HG03457 (cell line): ENCODE results near the gene ACAT2.
A peak's percentile ranks its signal among the peaks of the same experiment; 100 is the strongest.
"Not testable (repeated sequence)": the region's sequence is repeated elsewhere in the genome, so short reads cannot be mapped to it uniquely, and the experiment has no call there.

Experiments
- ATAC-seq: cut with Tn5 transposase; IDR thresholded peaks from one replicate; pipeline ENCODE4 v1.9.1; 2021; ENCODE audit warnings: moderate number of reproducible peaks; ENCODE audit not compliant: unreplicated experiment

ACAT2 gene

GRCh38 chr6:159729598-159730331, 32.1 kb upstream of the ACAT2 start:
- no peak for ATAC-seq

DNA sequence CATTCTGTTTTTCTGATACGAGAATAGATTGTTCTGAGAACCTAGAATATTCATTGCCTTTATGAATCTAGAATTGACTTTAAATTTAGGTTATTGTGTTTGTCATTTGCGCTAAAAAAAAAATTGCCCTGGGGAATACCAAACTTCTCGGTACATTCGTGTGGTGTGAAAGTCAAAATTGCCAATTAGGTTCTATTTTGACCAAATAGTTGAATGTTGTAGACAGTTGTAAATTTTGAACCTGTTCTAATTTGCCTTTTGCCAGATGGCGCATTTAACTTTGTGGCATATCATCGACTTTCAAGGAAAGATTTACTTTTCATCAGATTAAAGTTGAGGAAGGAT, 31.5 kb upstream of the ACAT2 start:
- no peak for ATAC-seq

GRCh38 chr6:159732550-159732949, 29.3 kb upstream of the ACAT2 start:
- ATAC-seq, result not testable (repeated sequence)

DNA sequence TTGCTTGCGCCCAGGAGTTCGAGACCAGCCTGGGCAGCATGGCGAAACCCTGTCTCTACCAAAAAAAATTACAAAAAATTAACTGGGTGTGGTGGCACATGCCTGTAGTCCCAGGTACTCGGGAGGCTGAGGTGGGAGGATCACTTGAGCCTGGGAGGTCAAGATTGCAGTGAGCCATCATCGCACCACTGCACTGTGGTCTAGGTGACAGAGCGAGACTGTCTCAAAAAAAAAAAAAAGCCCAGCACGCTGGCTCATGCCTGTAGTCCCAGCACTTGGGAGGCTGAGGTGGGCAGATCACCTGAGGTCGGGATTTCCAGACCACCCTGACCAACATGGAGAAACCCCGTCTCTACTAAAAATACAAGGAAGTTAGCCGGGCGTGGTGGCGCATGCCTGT, 28.4 kb upstream of the ACAT2 start:
- not testable (repeated sequence) for ATAC-seq

DNA sequence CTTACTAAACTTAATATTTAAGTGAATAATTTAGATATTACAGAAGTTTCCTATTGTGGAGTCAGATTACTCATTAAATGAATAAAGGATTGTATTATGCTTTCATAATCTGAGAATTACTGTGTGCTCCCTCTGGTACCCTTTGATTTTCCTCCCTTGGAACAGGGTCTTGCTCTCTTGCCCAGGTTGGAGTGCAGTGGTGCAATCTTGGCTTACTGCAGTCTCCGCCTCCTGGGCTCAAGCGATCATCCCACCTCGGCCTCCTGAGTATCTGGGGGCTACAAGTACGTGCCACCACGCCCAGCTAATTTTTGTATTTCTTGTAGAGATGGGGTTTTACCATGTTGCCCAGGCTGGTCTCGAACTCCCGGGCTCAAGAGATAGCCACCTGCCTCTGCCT, 24.9 kb upstream of the ACAT2 start:
- no peak for ATAC-seq

DNA sequence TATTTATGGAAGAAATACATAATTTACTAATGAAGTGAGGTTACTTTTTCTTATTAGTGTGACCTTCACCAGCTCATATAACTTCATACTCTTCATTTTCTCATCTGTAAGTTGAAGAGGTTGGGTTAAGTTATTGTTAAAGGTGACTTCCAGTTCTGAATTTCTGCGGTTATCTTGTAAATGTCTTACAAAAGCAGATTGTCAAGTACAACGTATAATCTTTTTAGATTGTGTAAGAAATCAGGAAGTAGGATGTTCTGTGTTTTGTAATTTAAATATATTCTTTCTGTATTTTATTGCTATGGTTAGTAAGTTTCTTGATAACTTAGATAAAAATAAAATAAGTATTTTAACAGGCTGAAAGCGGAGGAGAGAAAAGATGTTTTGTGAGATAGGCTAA, 22.5 kb upstream of the ACAT2 start:
- ATAC-seq, result no peak

DNA sequence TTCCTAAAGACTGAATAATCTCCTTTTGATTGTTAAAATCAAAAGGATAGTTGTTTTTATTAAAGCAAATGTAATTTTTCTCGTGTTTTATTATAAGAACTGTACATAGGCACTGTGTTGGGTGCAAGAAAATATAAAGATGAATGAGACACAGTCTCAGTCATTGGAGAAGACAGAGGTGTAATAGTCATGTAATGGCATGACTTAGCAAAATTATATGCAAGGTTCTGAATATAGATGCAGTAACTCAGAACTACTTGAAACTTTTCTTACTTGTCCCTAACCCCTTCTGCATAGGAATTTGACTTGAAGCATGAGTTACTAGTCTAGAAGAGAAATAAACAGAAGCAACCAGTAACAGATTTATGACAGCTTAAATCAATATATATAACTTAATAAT, 19.7 kb upstream of the ACAT2 start:
- ATAC-seq, result no peak

GRCh38 chr6:159745081-159745480, 16.8 kb upstream of the ACAT2 start:
- no peak for ATAC-seq

- ATAC-seq, result no peak
These were observed 15.1 kb upstream of the ACAT2 start for GRCh38 chr6:159746759-159747158.

DNA sequence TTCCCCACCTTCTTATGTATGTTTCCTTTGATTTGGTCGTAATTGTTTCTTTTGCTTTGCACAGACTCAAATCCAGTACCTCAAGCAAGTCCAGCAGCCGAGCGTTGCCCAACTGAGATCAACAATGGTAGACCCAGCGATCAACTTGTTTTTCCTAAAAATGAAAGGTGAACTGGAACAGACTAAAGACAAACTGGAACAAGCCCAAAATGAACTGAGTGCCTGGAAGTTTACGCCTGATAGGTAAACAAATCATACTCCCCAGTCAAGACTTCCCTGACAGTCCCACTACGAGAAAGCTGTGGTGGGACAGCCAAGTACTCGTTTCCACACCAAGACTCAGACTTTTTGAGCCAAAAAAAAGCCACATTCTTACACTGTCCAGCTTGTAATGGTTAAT, 13.7 kb upstream of the ACAT2 start:
- not testable (repeated sequence) for ATAC-seq

GRCh38 chr6:159751448-159751847, 10.4 kb upstream of the ACAT2 start:
- ATAC-seq, result no peak

DNA sequence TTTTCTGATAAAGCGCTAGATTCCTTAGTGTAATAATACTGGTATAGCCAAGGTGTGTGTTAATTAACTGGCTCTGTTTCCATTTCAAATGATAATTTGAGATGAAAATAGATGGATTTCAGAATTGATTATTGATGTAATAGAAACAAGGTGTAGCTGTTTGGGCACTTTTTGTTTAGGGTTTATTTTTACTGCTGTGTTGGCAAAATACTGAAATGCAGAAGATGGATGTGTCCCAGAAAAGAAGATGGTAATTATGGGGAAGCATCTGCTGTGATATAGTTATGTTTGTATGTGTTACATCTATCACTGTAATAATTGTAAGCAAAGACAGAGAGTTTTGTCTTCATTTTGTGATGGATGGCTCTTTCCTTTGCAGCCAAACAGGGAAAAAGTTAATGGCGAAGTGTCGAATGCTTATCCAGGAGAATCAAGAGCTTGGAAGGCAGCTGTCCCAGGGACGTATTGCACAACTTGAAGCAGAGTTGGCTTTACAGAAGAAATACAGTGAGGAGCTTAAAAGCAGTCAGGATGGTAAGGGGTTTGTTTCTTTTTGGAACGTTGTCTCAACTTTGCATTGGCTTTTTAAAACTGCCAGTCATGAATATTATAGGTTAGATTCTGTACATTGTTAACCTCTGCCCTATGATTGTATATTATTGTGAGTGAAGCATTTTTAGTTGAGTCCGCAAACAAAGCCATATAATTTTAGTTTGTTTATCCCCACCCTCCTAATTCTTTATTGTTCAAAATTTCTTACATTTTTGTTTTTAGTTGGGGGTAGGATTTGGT, 8.6 kb upstream of the ACAT2 start:
- ATAC-seq, result no peak

GRCh38 chr6:159754401-159754800, 7.4 kb upstream of the ACAT2 start:
- ATAC-seq, result no peak

GRCh38 chr6:159754959-159755914, 6.6 kb upstream of the ACAT2 start:
- no peak for ATAC-seq

DNA sequence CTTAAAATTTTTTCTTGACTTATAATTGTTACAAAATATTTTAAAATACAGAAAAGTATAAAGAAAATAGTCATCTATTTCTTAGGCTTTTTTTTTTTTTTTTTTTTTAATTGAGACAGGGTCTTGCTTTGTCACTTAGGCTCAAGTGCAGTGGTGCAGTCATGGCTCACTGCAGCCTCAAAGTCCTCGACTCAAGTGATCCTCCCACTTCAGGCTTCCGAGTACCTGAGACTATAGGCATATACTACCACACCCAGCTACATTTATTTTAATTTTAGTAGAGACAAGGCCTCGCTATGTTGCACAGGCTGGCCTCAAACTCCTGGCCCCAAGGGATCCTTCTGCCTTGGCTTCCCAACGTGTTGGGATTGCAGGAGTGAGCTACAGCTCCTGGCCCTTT, 5.3 kb upstream of the ACAT2 start:
- ATAC-seq, result no peak

DNA sequence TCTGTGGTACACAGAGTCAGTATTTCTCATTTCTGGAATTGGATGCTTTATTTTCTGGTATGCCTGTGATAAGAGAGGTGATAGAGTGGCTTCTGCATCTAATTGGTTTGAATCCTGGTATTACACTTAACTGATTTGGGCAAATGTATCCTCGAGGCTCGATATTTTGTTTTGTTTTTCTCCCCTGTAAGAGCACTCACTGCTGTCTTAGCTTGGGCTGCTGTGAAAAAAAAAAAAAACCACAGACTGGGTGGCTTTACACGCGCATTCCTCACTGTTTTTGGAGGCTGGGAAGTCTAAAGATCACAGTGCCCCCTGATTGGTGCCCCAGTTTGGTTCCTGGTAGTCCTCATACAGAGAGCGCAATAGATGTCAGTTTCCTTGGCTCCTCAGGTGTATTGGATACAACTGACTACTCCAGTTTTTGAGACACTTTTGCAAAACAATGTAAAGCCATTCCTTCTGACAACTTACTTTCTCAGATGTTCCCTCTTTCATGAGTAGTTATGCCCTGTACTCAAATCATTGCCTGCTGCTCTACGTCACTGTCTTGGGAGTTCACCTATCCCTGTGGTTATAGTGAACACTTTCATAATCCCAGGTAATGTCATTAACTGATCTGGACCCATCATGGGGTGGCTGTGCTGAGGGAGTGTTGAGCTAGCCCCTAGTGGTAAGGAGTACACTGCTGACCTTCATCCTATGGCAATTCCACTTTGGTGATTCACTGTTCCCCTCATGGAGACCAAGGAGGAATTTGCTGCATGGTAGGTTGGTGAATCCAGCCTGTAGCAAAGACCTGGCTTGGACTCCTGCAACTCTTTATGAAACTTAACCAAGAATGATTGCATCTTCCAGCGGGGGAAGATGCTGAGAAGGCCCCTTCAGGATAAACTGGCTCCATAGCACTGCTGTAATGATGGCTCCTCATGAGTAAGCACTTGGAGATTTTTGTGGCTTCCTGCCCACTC, 3.5 kb upstream of the ACAT2 start:
- no peak for ATAC-seq

DNA sequence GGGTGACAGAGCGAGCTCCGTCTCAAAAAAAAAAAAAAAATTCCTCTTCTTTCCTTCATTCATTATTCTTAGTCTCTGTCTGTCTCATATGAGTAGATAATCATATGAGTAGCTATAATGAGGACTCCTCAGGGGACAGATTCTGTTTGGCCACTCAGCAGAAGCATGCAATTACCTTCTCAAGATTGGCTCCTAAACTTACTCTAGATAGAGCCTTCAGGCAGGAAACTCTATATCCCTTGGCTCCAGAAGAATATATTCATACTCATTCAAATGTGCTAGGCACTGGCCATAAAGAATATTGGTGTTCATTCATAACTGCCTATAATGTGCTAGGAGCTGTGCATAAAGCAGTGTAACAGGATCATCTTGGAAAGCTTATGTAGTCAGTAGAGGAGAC, 2.2 kb upstream of the ACAT2 start:
- no peak for ATAC-seq

DNA sequence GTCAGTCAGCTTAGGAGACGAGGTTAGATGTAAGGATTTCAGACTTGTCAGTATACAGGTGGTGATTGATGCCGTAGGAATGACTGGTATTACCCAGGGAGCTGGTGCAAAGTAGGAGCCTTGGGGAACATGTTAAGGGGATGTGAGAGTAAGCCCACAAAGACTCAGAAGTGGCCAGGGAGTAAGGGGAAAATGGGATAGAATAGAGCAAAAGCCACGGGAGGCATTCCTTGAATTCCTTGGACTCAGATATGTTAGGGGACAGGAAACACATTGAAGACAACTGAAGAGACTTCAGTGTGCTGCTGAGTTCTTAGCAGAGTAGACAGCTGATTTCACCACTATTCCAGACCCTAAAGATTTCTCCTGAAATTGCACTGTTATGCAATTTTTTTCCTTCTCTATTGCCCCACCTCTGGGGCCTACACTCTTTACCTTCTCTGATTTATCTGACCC, 1.2 kb upstream of the ACAT2 start:
- no peak for ATAC-seq

DNA sequence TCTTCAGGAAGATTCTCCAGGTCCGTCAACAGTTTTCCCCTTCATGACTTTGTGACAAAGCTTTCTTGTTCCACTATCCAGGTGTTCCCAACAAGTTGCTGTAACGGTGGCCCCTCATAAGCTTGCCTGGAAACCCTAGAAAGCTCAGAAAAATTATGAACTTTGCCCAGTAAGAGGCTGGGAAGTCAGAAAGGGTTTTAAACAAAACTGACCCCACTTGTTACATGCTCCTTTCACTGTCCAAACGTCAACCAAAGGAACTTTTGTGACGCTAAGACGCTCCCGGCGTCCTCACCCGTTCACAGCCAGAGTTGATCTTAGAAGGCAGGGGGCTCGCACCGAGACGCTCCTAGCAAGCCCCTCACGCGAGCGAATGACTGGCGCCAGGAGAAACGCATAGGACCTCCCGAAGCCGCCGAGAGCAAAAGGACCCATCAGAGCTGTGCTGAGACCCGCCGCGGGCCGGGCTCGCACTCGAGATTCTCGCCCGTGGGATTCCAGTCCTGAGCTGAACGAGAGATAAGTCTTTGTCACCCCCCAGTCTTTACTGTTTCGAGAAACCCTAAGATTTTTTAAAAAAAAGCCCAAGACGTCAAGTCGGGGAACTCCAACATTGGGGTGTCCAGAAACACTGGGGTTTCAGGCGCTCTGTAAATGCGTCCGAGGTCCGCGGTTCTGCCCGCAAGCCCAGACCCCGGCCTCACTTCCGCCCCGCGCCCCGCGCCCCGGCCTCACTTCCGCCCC, 544 bp upstream of the ACAT2 start:
- ATAC-seq, result peak; percentile 3
